SK-N-SH (cell line): Measurements from ENCODE around the gene BDKRB1. TPM values are rescaled to one million over a fixed set of nuclear protein-coding genes. Genes with fewer than 3 reads are reported as not detected.
A peak's percentile ranks its signal among the peaks of the same experiment; 100 is the strongest.
"Not testable (repeated sequence)": the region's sequence is repeated elsewhere in the genome, so short reads cannot be mapped to it uniquely, and the experiment has no call there.

Source experiments
- CTCF ChIA-PET: fragments of 300-600, 350-600 bp; formaldehyde crosslinking; extraction: SDS; loops from one replicate; lab custom pipeline; 2021; lab: Yijun Ruan, JAX
- POLR2A ChIA-PET: fragments of 350-600 bp; sonication (Branson Sonifier 250); formaldehyde crosslinking; extraction: SDS; loops from one replicate; lab custom pipeline; 2020; ENCODE audit warnings: antibody characterized with exemption, inconsistent platforms; lab: Yijun Ruan, JAX
- DNase-seq: peaks from one replicate; pipeline ENCODE4 v3.0.0; 2012
- H2AFZ ChIP-seq: fragments of 200-600 bp; sonication (generic); 2 replicates; pipeline ENCODE4 v1.8.1; 2016; ENCODE audit warnings: antibody characterized with exemption, mild to moderate bottlenecking, low read depth
- H3F3A ChIP-seq: fragments of 200-600 bp; sonication (generic); replicated peaks from 2 replicates; pipeline ENCODE3; 2016; ENCODE audit warnings: antibody characterized with exemption, mild to moderate bottlenecking; ENCODE audit not compliant: insufficient read depth
- H3K27ac ChIP-seq, 2 experiments: fragments of 200-500 bp in 1 of 2; fragments of 200-600 bp in 1 of 2; sonication (Bioruptor generic) in 1 of 2; sonication (generic), shearing (Covaris generic) in 1 of 2; 2 replicates each; pipeline versions ENCODE4 v1.5.1 to v1.6.1; 2014 to 2016; ENCODE audit warnings: low read depth in 2 of 2, inconsistent platforms in 1 of 2, low read length in 1 of 2, mild to moderate bottlenecking in 1 of 2, mixed read lengths in 1 of 2
- H3K27me3 ChIP-seq: fragments of 200-600 bp; sonication (generic), shearing (Covaris generic); 2 replicates; pipeline ENCODE4 v1.6.1; 2016; ENCODE audit warnings: mixed run types; ENCODE audit not compliant: insufficient read depth
- H3K36me3 ChIP-seq, 2 experiments: fragments of 200-500 bp in 1 of 2; fragments of 200-600 bp in 1 of 2; sonication (Bioruptor generic) in 1 of 2; sonication (generic) in 1 of 2; replicated peaks in 1 of 2; 2 replicates each; pipeline versions ENCODE3 to v1.5.1; 2014 to 2016; ENCODE audit warnings: low read length in 1 of 2, mild to moderate bottlenecking in 1 of 2; ENCODE audit not compliant: insufficient read depth in 2 of 2, control insufficient read depth in 1 of 2
- H3K4me1 ChIP-seq, 2 experiments: fragments of 200-500 bp in 1 of 2; fragments of 200-600 bp in 1 of 2; sonication (Bioruptor generic) in 1 of 2; sonication (generic), shearing (Covaris generic) in 1 of 2; 2 replicates each; pipeline versions ENCODE4 v1.5.1 to v1.6.1; 2014 to 2016; ENCODE audit warnings: low read depth in 1 of 2, low read length in 1 of 2, mixed run types in 1 of 2; ENCODE audit not compliant: insufficient read depth in 2 of 2, control insufficient read depth in 1 of 2
- H3K4me2 ChIP-seq: fragments of 200-600 bp; sonication (generic), shearing (Covaris generic); 2 replicates; pipeline ENCODE4 v1.6.1; 2017; ENCODE audit warnings: mixed run types
- H3K4me3 ChIP-seq, 2 experiments: fragments of 200-500 bp in 1 of 2; fragments of 200-600 bp in 1 of 2; sonication (Bioruptor generic) in 1 of 2; sonication (generic), shearing (Covaris generic) in 1 of 2; 2 replicates each; pipeline versions ENCODE4 v1.5.1 to v1.8.1; 2014 to 2016; ENCODE audit warnings: low read depth in 2 of 2, inconsistent platforms in 1 of 2, low read length in 1 of 2, mild to moderate bottlenecking in 1 of 2, mixed read lengths in 1 of 2, moderate library complexity in 1 of 2
- H3K79me2 ChIP-seq: fragments of 200-600 bp; sonication (generic); 2 replicates; pipeline ENCODE4 v1.8.1; 2017; ENCODE audit warnings: mild to moderate bottlenecking; ENCODE audit not compliant: insufficient read depth
- H3K9ac ChIP-seq: fragments of 200-600 bp; sonication (generic); 2 replicates; pipeline ENCODE4 v1.6.1; 2017; ENCODE audit warnings: mixed run types
- H3K9me2 ChIP-seq: fragments of 200-600 bp; sonication (generic); 2 replicates; pipeline ENCODE4 v1.6.1; 2017; ENCODE audit warnings: mixed run types
- H3K9me3 ChIP-seq: fragments of 200-600 bp; sonication (generic); 2 replicates; pipeline ENCODE4 v1.6.1; 2017; ENCODE audit warnings: mixed run types, mild to moderate bottlenecking, moderate library complexity
- H4K20me1 ChIP-seq: fragments of 200-600 bp; sonication (generic); 2 replicates; pipeline ENCODE4 v1.6.1; 2017; ENCODE audit warnings: mild to moderate bottlenecking, mixed run types; ENCODE audit not compliant: insufficient read depth
- EP300 ChIP-seq, 2 experiments: IDR thresholded peaks; 2 replicates each; pipeline versions ENCODE4 v1.4.0 to v1.6.1; 2012; ENCODE audit warnings: borderline replicate concordance in 1 of 2, low read depth in 1 of 2, low read length in 1 of 2
- EZH2phosphoT487 ChIP-seq: fragments of 200-600 bp; sonication (generic); IDR thresholded peaks from 2 replicates; pipeline ENCODE4 v1.6.1; 2017; ENCODE audit warnings: low read depth, mixed run types, mild to moderate bottlenecking, antibody characterized with exemption, moderate library complexity, borderline replicate concordance
- FOXJ3 ChIP-seq: sonication (generic); formaldehyde crosslinking; IDR thresholded peaks from 2 replicates; pipeline ENCODE4 v1.5.1; 2020; ENCODE audit warnings: mild to moderate bottlenecking, missing genetic modification reagents
- FOXM1 ChIP-seq: IDR thresholded peaks from 2 replicates; pipeline ENCODE4 v1.4.0; 2012; ENCODE audit warnings: low read depth, mild to moderate bottlenecking
- GATA2 ChIP-seq: sonication (generic); formaldehyde crosslinking; IDR thresholded peaks from 2 replicates; pipeline ENCODE4 v1.5.0; 2020; ENCODE audit warnings: mild to moderate bottlenecking, missing genetic modification reagents
- MXI1 ChIP-seq: IDR thresholded peaks from 2 replicates; pipeline ENCODE4 v1.6.1; 2012; ENCODE audit warnings: mild to moderate bottlenecking, low read depth, low read length, improper control_type of control experiment
- NRF1 ChIP-seq: IDR thresholded peaks from 2 replicates; pipeline ENCODE4 v1.6.1; 2012; ENCODE audit warnings: low read depth, mild to moderate bottlenecking, low read length
- POLR2AphosphoS5 ChIP-seq: IDR thresholded peaks from 2 replicates; pipeline ENCODE4 v1.6.1; 2012; ENCODE audit warnings: low read depth, low read length
- RCOR1 ChIP-seq: fragments of 150-350 bp; IDR thresholded peaks from 2 replicates; pipeline ENCODE4 v1.6.1; 2017; ENCODE audit warnings: antibody characterized with exemption, low read length
- SMC3 ChIP-seq: IDR thresholded peaks from 2 replicates; pipeline ENCODE4 v1.6.1; 2012; ENCODE audit warnings: low read depth, low read length, improper control_type of control experiment
- TAF1 ChIP-seq: IDR thresholded peaks from 2 replicates; pipeline ENCODE4 v1.6.1; 2012; ENCODE audit warnings: low read depth, mild to moderate bottlenecking, low read length, moderate library complexity, borderline replicate concordance
- TEAD4 ChIP-seq: IDR thresholded peaks from 2 replicates; pipeline ENCODE4 v1.4.0; 2012; ENCODE audit warnings: mild to moderate bottlenecking, borderline replicate concordance; ENCODE audit not compliant: insufficient read depth
- WGBS: methylation state at CpG from one replicate; pipeline ENCODE4 v1.1.6; 2017; ENCODE audit warnings: low lambda C conversion rate; 5-methylcytosine and 5-hydroxymethylcytosine counted together
- polyA plus RNA-seq, 3 experiments: library from polyadenylated mRNA; depleted of rRNA; stranded (reverse); fragments of >200 nt; gene quantifications; 2 replicates each; pipeline ENCODE4 v1.2.3, GENCODE V29; 2012
- TF ChIP-seq, protein P1 (sequence below): fragments of 200-600 bp; sonication (generic); IDR thresholded peaks from 2 replicates; pipeline ENCODE4 v1.6.1; 2017; ENCODE audit warnings: antibody characterized with exemption, mild to moderate bottlenecking, moderate library complexity
- TF ChIP-seq, protein P2 (sequence below): fragments of 150-350 bp; IDR thresholded peaks from 2 replicates; pipeline ENCODE4 v1.6.1; 2016; ENCODE audit warnings: mild to moderate bottlenecking, low read depth, low read length
- TF ChIP-seq, protein P3 (sequence below): IDR thresholded peaks from 2 replicates; pipeline ENCODE4; 2012

The BDKRB1 gene
- polyA plus RNA-seq, 1 of the 3 experiments (the other 2 are of a cell fraction) = 14.4 TPM

DNA sequence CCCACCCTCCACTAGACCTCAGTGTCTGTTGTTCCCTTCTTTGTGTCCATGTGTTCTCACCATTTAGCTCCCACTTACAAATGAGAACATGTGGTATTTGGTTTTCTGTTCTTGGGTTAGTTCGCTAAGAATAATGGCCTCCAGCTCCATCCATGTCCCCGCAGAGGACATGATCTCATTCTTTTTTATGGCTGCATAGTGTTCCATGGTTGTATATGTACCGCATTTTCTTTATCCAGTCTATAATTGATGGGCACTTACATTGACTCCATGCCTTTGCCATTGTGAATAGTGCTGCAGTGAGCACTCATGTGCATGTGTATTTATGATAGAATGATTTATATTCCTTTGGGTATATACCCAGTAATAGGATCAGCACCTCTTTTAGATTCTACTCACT, 10.9 kb upstream of the BDKRB1 start:
- peak overlapping the region in 1 of 2 experiments; percentile 95; a peak in 2 of 4 replicates for H3K27ac ChIP-seq
- H3K27me3 ChIP-seq, H3K9me3 ChIP-seq, H3K9me2 ChIP-seq, H3K9ac ChIP-seq, CTCF ChIA-PET, H2AFZ ChIP-seq, POLR2A ChIA-PET, DNase-seq, H4K20me1 ChIP-seq, H3K4me2 ChIP-seq, H3K4me3 ChIP-seq, H3K79me2 ChIP-seq, H3K36me3 ChIP-seq: not testable (repeated sequence)
- peaks cover 5 to 17% of the 10 kb centered on the region in 2 experiments; a peak in 2 of 4 replicates for H3K4me1 ChIP-seq
- WGBS = 88% methylated on average over 3 of the region's 3 CpGs
- peaks cover 34% of the 10 kb centered on the region for H3F3A ChIP-seq

GRCh38 chr14:96245710-96246538, 10.1 kb upstream of the BDKRB1 start:
- peak overlapping the region; percentile 43; the same call in 1 of the 2 replicates for H2AFZ ChIP-seq
- POLR2A ChIA-PET = no interaction called here
- peak overlapping the region in 1 of 2 experiments; percentile 95; a peak in 3 of 4 replicates for H3K27ac ChIP-seq
- 57% methylated on average over 3 of the region's 3 CpGs for WGBS
- H3K36me3 ChIP-seq = peaks cover 0 to 5% of the 10 kb centered on the region in 2 experiments
- peaks cover 5 to 17% of the 10 kb centered on the region in 2 experiments; a peak in 2 of 4 replicates for H3K4me1 ChIP-seq
- H3K9me2 ChIP-seq = no peaks in the 10 kb centered on the region
- H4K20me1 ChIP-seq = no peaks in the 10 kb centered on the region
- no peaks in the 10 kb centered on the region for H3K79me2 ChIP-seq
- no peaks in the 10 kb centered on the region for H3K9me3 ChIP-seq
- H3F3A ChIP-seq = peaks cover 34% of the 10 kb centered on the region
- peak overlapping the region; percentile 28; the same call in 1 of the 2 replicates for H3K4me2 ChIP-seq
- no peaks in the 10 kb centered on the region for H3K27me3 ChIP-seq
- TF ChIP-seq, protein P1, sequence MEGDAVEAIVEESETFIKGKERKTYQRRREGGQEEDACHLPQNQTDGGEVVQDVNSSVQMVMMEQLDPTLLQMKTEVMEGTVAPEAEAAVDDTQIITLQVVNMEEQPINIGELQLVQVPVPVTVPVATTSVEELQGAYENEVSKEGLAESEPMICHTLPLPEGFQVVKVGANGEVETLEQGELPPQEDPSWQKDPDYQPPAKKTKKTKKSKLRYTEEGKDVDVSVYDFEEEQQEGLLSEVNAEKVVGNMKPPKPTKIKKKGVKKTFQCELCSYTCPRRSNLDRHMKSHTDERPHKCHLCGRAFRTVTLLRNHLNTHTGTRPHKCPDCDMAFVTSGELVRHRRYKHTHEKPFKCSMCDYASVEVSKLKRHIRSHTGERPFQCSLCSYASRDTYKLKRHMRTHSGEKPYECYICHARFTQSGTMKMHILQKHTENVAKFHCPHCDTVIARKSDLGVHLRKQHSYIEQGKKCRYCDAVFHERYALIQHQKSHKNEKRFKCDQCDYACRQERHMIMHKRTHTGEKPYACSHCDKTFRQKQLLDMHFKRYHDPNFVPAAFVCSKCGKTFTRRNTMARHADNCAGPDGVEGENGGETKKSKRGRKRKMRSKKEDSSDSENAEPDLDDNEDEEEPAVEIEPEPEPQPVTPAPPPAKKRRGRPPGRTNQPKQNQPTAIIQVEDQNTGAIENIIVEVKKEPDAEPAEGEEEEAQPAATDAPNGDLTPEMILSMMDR = peak; percentile 21; the same call in 1 of the 2 replicates
- no peak for TF ChIP-seq POLR2AphosphoS5
- TF ChIP-seq SMC3 = peak; percentile 1; the same call in 1 of the 2 replicates
- TF ChIP-seq, all 33 proteins: peak for 2
- CTCF ChIA-PET = no interaction called here
- no peak for DNase-seq
- Histone ChIP-seq H3K4me3 (no peak overlapping the region), H3K9ac (peak overlapping the region; percentile 49; the same call in 1 of the 2 replicates)

DNA sequence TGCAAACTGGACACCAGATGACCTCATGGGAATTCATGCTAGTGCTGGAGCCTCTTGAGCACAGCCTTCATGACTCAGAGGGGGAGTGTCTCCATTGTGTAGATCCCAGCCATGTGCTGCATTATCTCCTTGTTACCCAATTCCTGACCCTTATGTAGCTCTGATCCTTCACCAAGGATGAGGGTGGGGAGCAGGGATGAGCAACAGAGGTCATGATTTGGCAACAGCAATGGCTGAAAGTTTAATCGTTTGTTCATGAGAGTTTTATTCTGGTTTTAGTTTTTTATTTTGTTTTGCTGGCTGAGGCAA, 9.5 kb upstream of the BDKRB1 start:
- peak overlapping the region; percentile 49; the same call in 1 of the 2 replicates for H3K9ac ChIP-seq
- H3K27me3 ChIP-seq = no peaks in the 10 kb centered on the region
- H2AFZ ChIP-seq = peak overlapping the region; percentile 43; the same call in 1 of the 2 replicates
- WGBS = 35% methylated on average over 1 of the region's 1 CpG
- peaks cover 0 to 5% of the 10 kb centered on the region in 2 experiments for H3K36me3 ChIP-seq
- no peaks in the 10 kb centered on the region for H3K9me3 ChIP-seq
- peak overlapping the region in 1 of 2 experiments; percentile 95; a peak in 3 of 4 replicates for H3K27ac ChIP-seq
- H3K4me3 ChIP-seq = no peak overlapping the region
- POLR2A ChIA-PET = no interaction called here
- DNase-seq = no peak
- no peaks in the 10 kb centered on the region for H3K9me2 ChIP-seq
- CTCF ChIA-PET = interaction anchor here (0.9 kb wide), 1 partner anchor 248 kb away, joined by 3 read pairs; no protein-coding TSS in a partner anchor
- peaks cover 5 to 19% of the 10 kb centered on the region in 2 experiments; a peak in 2 of 4 replicates for H3K4me1 ChIP-seq
- H3K4me2 ChIP-seq = peak overlapping the region; percentile 28; the same call in 1 of the 2 replicates
- H3F3A ChIP-seq = peaks cover 34% of the 10 kb centered on the region
- no peaks in the 10 kb centered on the region for H3K79me2 ChIP-seq
- no peaks in the 10 kb centered on the region for H4K20me1 ChIP-seq
- no peak for TF ChIP-seq TEAD4
- TF ChIP-seq, protein P2, sequence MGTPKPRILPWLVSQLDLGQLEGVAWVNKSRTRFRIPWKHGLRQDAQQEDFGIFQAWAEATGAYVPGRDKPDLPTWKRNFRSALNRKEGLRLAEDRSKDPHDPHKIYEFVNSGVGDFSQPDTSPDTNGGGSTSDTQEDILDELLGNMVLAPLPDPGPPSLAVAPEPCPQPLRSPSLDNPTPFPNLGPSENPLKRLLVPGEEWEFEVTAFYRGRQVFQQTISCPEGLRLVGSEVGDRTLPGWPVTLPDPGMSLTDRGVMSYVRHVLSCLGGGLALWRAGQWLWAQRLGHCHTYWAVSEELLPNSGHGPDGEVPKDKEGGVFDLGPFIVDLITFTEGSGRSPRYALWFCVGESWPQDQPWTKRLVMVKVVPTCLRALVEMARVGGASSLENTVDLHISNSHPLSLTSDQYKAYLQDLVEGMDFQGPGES = no peak
- peak; percentile 9; the same call in 1 of the 2 replicates for TF ChIP-seq TAF1
- no peak for TF ChIP-seq NRF1
- TF ChIP-seq FOXJ3 (CRISPR knock-in tag) = no peak
- TF ChIP-seq, protein P3, sequence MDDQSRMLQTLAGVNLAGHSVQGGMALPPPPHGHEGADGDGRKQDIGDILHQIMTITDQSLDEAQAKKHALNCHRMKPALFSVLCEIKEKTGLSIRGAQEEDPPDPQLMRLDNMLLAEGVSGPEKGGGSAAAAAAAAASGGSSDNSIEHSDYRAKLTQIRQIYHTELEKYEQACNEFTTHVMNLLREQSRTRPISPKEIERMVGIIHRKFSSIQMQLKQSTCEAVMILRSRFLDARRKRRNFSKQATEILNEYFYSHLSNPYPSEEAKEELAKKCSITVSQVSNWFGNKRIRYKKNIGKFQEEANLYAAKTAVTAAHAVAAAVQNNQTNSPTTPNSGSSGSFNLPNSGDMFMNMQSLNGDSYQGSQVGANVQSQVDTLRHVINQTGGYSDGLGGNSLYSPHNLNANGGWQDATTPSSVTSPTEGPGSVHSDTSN = no peak
- no peak for TF ChIP-seq EZH2phosphoT487
- TF ChIP-seq RCOR1 = no peak
- no peak; a peak in 1 of 4 replicates for TF ChIP-seq EP300 (IDR thresholded peaks at IDR 0.05; ENCODE audit: borderline replicate concordance in 1 of 2, low read depth in 1 of 2, low read length in 1 of 2)
- no peak for TF ChIP-seq FOXM1
- TF ChIP-seq GATA2 (CRISPR knock-in tag) = no peak
- TF ChIP-seq MXI1 = no peak
